Activated gamma-delta T cell (primary cell): Measurements from ENCODE around the gene MROH8.
"Not testable (repeated sequence)": the region's sequence is repeated elsewhere in the genome, so short reads cannot be mapped to it uniquely, and the experiment has no call there.

Source experiments
- DNase-seq: peaks from one replicate; lab custom pipeline; 2025; lab: John Stamatoyannopoulos, UW

MROH8 gene

DNA sequence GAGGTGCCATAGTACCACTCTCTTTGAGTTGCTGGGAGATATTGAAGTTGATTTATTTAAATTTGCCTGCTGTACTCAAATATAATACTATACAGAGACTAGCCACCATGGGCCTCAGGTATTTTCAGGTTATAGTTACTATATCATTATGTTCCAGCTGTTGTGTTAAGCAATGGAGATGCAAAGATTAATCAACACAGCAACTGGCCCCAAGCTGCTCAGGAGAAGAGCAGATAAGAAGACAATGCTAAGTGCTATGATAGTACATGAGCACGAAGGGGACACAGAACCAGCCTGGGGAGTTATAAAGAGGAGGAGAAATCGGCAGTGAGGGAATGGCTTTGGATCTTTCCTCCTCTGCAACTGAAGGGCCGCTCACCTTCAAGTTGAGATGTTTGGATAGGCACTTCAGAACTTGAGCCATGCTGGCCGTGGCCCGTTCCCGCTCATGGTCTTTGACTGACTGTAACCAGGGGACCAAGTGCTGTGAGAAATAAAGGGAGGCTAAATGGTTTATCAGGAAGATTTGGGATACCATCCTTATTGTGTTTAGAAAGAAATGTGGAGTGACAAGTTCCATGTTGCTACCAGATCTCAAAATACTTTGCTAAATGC is 24.6 kb downstream of the MROH8 start:
- DNase-seq = no peak

DNA sequence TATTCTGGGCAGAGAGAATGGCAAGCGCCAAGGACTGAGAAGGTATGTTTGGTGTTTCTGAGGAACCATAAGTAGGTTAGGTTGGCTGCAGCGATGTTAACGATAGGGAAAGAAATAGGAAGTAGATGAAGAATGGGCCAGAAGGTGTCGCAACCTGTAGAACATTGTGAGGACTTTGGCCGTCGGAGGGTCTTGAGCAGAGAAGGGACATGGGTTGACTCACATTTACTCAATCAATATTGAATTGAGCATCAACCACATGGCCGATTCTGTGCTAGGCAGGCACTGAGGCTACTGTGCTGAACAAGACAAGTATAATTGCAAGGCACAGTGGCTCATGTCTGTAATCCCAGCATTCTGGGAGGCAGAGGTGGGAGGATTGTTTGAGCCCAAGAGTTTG is 27.1 kb downstream of the MROH8 start:
- DNase-seq = no peak

DNA sequence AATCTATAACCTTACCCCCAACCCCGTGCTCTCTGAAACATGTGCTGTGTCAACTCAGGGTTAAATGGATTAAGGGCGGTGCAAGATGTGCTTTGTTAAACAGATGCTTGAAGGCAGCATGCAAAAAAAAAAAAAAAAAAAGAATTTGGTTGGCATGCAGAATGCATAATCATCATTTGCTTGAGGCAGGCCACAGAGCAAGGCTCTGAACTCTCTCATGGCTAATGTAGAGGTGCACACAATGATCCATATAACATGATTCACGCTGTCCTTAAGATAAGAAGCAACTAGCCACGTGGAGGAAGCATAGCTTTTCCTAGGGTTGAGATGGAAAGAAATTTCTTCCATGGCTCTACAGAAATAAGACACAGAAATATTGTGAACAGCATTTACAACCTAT is 27.8 kb downstream of the MROH8 start:
- DNase-seq = no peak

DNA sequence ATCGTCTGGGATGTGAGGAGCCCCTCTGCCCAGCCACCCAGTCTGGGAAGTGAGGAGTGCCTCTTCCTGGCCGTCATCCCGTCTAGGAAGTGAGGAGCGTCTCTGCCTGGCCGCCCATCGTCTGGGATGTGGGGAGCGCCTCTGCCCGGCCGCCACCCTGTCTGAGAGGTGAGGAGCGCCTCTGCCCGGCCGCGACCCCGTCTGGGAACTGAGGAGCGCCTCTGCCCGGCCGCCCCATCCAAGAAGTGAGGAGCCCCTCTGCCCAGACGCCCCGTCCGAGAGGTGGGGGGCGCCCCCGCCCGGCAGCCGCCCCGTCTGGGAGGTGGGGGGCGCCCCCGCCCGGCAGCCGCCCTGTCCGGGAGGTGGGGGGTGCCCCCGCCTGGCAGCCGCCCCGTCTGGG is 28.5 kb downstream of the MROH8 start:
- DNase-seq = not testable (repeated sequence)

DNA sequence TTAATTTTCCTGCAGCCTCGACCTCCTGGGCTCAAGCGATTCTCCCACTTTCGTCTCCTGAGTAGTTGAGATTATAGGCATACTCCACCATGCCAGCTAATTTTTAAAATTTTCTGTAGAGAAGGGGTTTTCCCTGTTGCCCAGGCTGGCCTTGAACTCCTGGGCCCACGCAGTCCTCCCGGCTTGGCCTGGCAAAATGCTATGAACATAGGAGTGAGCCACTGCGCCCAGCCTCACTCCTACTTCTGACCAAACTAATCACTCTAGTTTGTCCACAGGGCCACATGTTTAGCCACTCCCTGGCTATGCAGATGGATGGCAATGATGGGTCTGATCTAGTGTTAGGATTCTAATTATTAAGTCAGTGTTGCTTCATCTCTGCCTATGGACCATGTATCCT is 32.1 kb downstream of the MROH8 start:
- no peak for DNase-seq

DNA sequence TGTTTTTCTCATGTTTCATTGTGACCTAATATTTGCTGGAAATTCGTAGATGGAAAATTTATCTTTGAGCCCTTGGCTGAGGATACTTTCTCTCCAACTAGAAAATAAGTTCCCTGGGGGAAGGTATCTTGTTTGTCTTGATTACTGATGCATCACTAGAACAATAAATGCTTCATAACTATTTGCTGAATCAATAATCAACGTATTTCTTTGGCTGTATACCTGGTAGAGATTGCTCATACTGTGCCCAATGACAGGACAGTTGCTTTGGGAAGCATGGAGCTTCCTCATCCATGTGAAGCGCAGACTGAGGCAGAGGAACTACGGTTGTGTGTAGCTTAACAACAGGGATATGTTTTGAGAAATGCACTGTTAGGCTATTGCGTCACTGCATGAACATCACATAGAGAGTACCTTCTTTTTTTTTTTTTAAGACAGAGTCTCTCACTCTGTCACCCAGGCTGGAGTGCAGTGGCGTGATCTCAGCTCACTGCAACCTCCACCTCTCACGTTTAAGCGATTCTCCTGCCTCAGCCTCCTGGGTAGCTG is 34.4 kb downstream of the MROH8 start:
- DNase-seq = no peak

DNA sequence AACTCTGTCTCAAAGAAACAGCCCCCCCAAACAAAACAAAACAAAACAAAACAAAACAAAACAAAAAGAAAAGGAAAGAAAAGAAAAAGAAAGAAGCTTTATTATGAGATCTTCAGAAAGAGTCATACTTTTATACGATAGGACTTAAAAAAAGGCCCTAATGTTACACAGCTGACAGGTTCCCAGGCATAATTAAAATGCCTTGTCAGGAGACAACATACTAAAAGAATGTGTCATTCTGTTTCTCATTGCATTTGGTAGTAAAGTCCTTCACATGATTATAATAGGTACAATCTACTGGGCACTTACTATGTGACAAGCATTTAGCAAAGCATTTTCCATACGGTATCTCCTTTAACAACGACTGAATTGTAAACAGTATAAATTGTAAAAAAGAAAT is 36.6 kb downstream of the MROH8 start:
- no peak for DNase-seq

DNA sequence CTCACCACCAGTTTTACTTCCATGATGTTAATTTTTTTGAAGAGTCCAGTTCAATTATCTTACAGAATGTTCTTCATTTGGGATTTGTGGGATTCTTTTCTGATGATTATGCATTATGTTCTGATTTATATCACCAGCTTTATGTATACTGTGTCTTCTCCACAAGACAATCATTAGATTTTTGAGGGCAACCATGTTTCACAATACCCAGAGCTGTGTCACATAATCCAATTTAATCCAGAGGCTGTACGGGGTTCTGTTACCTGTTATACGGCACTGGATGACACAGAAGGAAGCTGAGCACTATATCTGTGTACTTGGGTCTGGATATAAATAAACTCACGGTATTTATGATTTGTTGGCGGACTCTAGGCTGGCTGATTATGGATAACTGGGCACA is 41.8 kb downstream of the MROH8 start:
- no peak for DNase-seq

DNA sequence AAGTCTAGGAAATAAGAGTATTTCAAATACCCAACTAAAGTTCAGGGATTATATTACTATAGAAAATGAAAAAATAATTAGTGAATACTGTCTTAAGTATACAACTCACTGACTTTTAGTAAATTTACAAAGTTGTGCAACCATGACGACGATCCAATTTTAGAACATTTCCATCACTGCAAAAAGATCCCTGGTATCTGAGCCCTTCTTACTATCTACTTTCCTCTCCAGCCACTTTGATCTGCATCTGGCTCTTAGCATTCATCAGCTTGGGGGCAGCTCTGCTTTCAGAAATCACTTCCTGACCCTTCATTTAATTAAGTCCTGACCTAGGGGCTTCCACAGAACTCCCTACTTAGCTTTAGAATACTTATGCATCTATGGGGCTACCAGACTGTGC is 45.4 kb downstream of the MROH8 start:
- no peak for DNase-seq

DNA sequence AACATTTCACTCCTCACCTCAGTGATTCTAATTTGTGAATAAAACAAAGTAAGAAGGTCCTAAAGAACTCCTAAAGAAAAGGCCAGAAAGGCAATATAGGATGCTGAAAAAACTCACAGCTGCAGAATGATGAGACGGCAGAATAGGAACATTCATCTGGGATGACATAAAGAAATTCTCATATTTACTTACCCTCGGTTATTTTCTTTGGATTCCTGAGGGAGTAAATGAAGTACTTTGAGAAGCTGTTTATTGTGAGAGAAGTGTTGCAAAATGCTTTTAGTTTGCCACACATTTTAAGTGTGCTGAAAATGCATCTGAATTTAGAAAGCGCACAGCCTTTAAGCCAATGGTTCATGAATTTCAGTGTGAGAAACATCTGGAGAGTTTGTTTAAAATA is 47.9 kb downstream of the MROH8 start:
- no peak for DNase-seq

DNA sequence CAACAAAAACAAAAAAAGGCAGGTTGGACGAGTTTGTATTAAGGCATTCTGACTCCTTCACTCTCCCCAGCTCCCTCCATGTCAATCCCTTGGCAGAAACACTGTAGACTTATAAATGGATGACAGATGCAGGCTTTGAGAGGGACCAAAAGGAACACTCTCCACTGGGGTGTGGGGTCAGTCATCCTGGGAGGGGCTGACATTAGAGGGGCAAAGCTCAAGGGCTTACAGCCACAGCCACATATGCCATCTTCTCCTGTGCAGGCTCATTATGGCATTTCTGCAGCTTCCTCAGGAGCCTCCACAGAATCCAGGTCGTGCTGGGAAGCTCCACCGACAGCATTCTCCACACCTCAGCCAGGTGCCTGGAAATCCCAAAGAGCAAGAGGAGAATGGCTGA is 50.5 kb downstream of the MROH8 start:
- DNase-seq = no peak

DNA sequence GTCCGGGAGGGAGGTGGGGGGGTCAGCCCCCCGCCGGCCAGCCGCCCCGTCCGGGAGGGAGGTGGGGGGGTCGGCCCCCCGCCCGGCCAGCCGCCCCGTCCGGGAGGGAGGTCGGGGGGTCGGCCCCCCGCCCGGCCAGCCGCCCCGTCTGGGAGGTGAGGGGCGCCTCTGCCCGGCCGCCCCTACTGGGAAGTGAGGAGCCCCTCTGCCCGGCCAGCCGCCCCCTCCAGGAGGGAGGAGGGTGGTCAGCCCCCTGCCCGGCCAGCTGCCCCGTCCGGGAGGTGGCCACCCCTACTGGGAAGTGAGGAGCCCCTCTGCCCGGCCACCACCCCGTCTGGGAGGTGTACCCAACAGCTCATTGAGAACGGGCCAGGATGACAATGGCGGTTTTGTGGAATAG is 53.1 kb downstream of the MROH8 start:
- DNase-seq = not testable (repeated sequence)

DNA sequence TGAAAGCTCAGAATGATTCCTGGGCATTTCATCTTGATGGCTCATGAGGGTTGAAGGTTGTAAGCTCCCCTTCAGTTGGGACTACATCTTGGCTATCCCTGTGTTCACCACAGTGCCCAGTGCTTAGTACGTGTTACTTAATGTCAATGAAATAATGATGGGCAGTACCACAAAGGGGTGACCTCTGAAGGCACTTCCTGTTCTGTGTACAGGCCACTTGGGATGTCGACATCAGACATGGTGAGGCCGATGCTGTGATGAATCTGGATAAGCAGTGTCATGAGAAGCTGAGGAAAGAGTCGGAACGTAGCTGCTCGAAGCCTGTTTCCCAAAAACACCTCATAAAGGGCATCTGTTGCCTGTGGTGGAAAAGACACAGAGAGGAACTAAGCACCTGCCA is 55.9 kb downstream of the MROH8 start:
- DNase-seq = no peak

DNA sequence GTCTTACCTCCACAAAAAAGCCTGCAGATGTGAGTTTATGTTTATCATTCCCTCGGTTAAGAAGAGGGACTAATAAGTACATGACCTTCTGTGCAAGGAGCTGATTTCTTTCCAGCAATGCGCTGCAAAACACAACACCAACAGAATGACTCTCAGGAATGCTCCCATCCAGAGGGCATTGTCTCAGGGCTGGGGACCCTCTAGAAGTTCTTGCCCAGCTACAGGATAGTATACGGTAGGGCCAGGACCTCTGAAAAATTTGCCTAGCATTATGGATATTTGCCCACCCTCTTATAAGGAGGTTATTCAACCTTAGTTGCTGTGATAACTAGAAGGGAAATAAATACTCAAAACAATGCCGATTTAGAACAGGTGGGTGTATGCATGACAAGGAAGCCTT is 58.9 kb downstream of the MROH8 start:
- DNase-seq = no peak

DNA sequence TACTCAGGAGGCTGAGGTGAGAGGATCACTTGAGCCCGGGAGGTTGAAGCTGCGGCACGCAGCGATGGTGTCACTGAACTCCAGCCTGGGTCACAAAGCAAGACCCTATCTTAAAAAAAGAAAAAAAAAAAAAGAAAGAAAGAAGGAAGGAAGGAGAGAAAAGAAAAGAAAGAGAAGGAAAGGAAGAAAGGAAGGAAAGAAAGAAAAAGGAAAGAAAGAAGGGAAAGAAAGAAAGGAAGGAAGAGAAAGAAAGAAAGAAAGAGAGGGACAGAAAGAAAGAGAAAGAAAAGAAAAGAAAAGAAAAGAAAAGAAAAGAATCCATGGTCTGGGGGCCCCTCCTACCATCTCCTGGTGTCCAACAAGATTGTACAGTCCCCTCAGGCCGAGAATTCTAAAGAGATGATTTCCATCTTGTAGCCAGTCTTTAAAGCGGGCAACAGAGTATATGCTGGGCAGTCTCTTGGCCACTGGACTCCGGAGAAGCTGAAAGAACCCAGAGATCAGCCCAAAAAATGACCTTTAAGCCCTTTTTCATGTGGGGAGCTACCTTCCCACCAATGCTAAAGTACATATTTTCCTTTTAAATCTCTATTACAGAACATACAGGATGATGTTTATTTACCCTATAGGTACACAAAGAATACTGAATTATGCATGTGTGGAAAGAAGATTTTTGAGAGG is 59.9 kb downstream of the MROH8 start:
- DNase-seq = no peak

DNA sequence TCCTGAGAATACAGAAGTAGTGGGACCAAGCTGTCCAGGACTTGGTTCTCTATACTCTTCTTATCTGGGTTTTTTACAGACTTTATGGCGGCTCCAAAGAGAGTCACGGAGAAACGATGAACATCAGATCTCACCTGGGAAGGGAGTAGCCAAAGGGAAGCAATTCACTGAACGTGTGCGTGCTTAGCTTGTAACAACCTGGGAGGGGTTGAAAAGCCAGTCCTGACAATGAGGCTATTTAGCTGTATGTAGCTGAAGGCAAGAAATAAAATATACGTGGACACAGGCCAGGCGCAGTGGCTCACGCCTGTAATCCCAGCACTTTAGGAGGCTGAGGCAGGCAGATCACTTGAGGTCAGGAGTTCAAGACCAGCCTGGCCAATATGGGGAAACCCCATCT is 65.3 kb downstream of the MROH8 start:
- DNase-seq = no peak

DNA sequence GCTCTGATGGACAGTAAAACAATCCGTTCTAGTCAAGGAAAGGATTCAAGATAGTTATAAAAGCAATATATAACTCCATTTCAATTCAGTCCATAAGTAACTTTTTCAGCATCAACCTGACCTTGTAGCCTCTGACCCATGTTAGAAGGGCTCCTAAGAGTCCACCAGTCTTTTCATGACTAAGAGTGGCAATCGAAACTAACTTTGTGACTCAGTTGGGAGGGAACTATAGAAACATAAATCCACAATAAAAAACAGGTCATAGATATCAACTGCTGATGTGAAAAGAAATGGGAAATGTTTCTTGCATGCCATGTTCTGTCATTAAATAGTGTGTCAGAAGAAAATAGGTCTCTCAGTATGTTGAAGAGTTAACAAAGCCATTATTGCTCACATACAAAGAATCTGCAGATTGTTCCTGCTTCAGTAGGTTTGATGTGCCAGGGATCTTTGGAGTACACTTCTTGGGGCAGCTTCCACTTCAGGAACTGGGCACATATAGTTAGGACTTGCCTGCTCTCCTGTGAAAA is 67.4 kb downstream of the MROH8 start:
- no peak for DNase-seq

DNA sequence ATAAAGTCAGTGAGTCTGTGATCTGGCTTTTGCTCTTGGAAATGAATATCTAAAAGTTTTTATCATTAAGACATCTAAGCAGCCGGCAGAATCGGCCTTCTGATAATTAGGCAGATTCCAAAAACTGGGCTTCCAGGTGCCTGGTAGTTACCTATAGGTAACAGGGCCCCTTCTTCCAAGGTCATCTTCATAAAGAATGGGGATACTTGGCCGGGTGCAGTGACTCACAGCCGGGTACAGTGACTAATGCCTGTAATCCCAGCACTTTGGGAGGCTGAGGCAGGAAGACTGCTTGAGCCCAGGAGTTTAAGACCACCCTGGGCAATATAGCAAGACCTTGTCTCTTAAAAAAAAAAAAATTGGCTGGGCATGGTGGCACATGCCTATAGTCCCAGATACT is 70.7 kb downstream of the MROH8 start:
- no peak for DNase-seq

DNA sequence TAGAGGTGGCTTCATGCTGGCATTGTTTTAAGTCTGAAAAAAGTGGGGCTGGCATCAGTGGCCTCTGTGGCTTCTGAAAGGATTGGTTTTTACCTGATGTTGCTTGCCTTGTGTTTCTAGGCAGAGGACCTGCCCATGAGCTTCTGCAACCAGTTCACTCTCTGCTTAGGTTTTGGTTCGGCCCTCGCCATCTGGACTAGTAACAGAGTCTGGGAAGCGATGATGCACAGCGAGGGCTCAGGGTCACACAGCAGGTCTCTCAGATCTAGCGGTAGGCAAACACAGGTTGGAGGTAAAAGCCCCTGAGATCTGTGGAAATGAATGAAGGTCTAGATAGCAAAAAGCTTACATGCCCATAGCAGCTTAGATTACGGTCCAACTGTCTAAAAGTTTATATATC is 76.8 kb downstream of the MROH8 start:
- no peak for DNase-seq

DNA sequence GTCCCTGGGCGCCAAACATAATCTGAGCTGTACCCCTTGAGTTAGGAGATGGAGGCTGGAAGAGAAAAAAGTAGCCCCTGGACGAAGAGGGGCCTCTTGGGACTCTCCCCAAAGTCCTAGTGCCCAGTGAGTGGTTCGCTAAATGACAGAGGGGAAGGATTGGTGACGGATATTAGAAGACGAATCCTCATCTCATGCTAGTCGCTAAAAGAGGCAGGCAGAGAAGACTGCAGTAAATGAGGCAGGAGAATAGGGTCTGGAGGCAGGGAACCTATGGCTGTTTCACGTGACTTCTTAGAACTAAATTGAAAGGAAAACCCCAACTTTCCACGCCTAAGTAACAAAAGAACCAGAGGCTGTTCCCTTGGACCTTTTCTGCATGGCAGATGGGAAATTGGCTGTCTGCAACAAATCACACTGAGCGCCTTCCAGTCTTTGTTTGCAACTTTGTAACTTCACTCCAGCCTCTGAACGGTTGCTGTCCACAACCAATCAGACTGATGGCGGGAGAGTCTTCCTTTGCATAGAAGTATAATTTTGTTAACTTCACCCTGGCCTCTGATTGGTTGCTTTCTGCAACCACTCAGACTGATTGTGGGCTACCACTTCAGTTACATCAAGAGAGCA is 82.8 kb downstream of the MROH8 start:
- DNase-seq = no peak

DNA sequence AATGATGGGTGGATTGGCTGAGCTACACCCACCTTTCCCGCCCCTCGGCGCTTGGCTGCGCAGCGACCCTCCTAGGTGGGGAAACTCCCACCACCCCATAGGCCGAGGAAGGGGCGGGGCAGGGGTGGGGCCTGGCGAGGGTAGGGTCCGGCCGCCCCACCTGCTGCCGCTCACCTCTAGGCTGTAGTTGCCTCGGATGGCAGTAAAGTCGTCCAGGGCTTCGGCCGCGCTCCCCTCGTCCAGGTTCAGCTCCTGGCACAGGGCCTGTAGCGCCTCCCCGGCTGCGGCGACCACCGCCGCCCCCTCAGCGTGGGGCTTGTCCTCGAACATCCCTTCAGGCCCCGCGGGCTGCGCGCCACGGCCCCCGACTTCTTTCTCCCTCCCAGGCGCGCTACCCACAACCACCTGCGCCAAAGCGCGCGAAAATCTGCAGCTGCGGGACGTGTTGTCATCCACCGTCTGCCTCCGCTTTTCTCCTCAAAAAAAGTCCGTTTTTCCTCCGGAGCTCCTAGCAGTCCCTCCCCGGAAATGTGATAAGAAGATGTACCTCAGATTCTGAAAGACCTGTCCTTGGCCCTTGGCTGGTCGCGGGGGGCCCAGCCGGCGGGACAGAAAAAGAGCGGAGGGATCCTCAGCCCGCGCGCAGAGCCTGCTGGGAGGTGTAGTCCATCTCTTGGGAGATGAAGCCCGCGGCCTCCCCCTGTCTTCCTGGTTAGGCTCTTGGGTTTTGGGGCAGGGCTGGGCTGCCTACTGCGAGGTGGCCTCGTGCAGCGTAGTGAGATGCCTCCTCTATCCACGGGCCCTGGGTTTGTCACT is 83.5 kb downstream of the MROH8 start, which contains the start of gene RBL1:
Gene RBL1, minus strand, starts transcription at position 399 of the 816 bp plus-strand sequence. Its CDS starts 69 bp downstream, at position 330.
- peak; percentile 75 for DNase-seq

DNA sequence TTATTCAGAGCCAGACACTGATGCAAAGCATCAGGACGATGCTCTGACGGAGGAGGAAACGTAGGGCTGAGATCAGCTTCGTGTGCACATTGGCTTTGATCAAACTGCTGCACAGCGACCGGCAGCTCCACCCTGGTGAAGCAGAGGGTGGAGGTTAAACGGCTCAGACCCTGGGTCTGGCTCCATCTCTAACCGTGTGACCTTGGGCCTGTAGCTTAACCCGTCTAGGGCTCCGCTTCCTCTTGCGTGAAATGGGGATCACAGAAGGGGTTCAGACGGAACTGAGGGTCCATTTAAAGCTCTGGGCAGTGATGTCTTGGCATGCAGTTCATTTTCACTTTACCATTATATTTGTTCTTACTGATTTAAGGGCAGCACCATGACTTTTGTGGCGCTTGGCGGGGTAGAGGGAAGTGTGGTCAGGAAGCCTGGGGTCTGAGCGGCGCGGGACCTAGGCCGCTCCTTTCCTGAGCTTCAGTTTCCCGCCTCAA is 84.2 kb downstream of the MROH8 start:
- no peak for DNase-seq
